Ramos (cell line): Measurements from ENCODE around the gene TCP11L2.

ENCODE experiments used
- in situ Hi-C: fragments of 300-500 bp; cut with MboI; formaldehyde crosslinking; loops from one replicate; pipeline ENCODE4 v1.14.3; 2022; ENCODE audit warnings: low sequenced_read_pairs; ENCODE audit not compliant: unreplicated experiment

TCP11L2 gene

GRCh38 chr12:106386813-106387535 lies 84.4 kb downstream of the TCP11L2 start:
- in situ Hi-C loops = loop anchor here (10.0 to 25.0 kb wide), 2 partner anchors 450 to 528 kb away; no protein-coding TSS in a partner anchor

- in situ Hi-C loops = loop anchor here (10.0 to 25.0 kb wide), 2 partner anchors 449 to 527 kb away; no protein-coding TSS in a partner anchor
Measured at GRCh38 chr12:106387848-106388377, 85.4 kb downstream of the TCP11L2 start.

GRCh38 chr12:106389151-106389550 lies 86.6 kb downstream of the TCP11L2 start:
- in situ Hi-C loops = loop anchor here (10.0 to 25.0 kb wide), 2 partner anchors 448 to 526 kb away; no protein-coding TSS in a partner anchor

GRCh38 chr12:106392759-106393158 lies 90.2 kb downstream of the TCP11L2 start:
- in situ Hi-C loops = loop anchor here (25.0 kb wide), 1 partner anchor 445 kb away; no protein-coding TSS in a partner anchor
